ENCODE measurements around the gene ADGRG3. TPM values are rescaled to one million over a fixed set of nuclear protein-coding genes. Genes with fewer than 3 reads are reported as not detected.

The ADGRG3 gene
- total RNA-seq, 4 donors from 2014 or later = 0.71 TPM; not detected in 3

GRCh38 chr16:57643147-57643874 is 24.8 kb upstream of the ADGRG3 start:
- ATAC-seq (no peak), DNase-seq (no peak)
- TF ChIP-seq POLR2A (IDR thresholded peaks at IDR 0.05) (no peak), CTCF (IDR thresholded peaks at IDR 0.05 in 4 of 5, conservative IDR thresholded peaks at IDR 0.05 in 1 of 5) (no peak)
- no peak overlapping the region for H3K4me3 ChIP-seq
- no peaks in the 10 kb centered on the region for H3K36me3 ChIP-seq
- H3K9me3 ChIP-seq = no peaks in the 10 kb centered on the region
- intact Hi-C loops (cut with DNase I; ENCODE audit: low total_unique reads) (no loop called here), in situ Hi-C loops (cut with MboI; ENCODE audit: low sequenced_read_pairs in 4 of 4) (no loop called here)
- H3K27ac ChIP-seq = peak overlapping the region; percentile 25 to 80 (median 71)
- H3K27me3 ChIP-seq = no peaks in the 10 kb centered on the region
- peaks cover 0 to 6% of the 10 kb centered on the region in 2 donors for H3K4me1 ChIP-seq

GRCh38 chr16:57643910-57644309 is 24.2 kb upstream of the ADGRG3 start:
- ATAC-seq = no peak
- H3K27me3 ChIP-seq = no peaks in the 10 kb centered on the region
- in situ Hi-C loops (cut with MboI; ENCODE audit: low sequenced_read_pairs in 4 of 4) = no loop called here
- no peaks in the 10 kb centered on the region for H3K9me3 ChIP-seq
- TF ChIP-seq CTCF (IDR thresholded peaks at IDR 0.05 in 4 of 5, conservative IDR thresholded peaks at IDR 0.05 in 1 of 5) = no peak
- TF ChIP-seq POLR2A (IDR thresholded peaks at IDR 0.05) = no peak
- intact Hi-C loops (cut with DNase I; ENCODE audit: low total_unique reads) = no loop called here
- H3K36me3 ChIP-seq = no peaks in the 10 kb centered on the region
- no peak overlapping the region for H3K4me3 ChIP-seq
- H3K4me1 ChIP-seq = peaks cover 0 to 4% of the 10 kb centered on the region in 2 donors
- no peak for DNase-seq
- H3K27ac ChIP-seq = peak overlapping the region in 1 of 4 donors; percentile 74

- in situ Hi-C loops (cut with MboI; ENCODE audit: low sequenced_read_pairs in 4 of 4) = no loop called here
- TF ChIP-seq CTCF (IDR thresholded peaks at IDR 0.05 in 4 of 5, conservative IDR thresholded peaks at IDR 0.05 in 1 of 5) (no peak), POLR2A (IDR thresholded peaks at IDR 0.05) (no peak)
These were observed 23.6 kb upstream of the ADGRG3 start for GRCh38 chr16:57644383-57645014.

GRCh38 chr16:57645169-57645568 is 22.9 kb upstream of the ADGRG3 start:
- no peak for ATAC-seq
- TF ChIP-seq CTCF (IDR thresholded peaks at IDR 0.05 in 4 of 5, conservative IDR thresholded peaks at IDR 0.05 in 1 of 5) (no peak), POLR2A (IDR thresholded peaks at IDR 0.05) (no peak)
- in situ Hi-C loops (cut with MboI; ENCODE audit: low sequenced_read_pairs in 4 of 4) = no loop called here
- no peaks in the 10 kb centered on the region for H3K27me3 ChIP-seq
- peak overlapping the region in 1 of 4 donors; percentile 11 for H3K4me3 ChIP-seq
- peaks cover 0 to 4% of the 10 kb centered on the region in 2 donors for H3K4me1 ChIP-seq
- intact Hi-C loops (cut with DNase I; ENCODE audit: low total_unique reads) = loop anchor here (5.0 kb wide), 1 partner anchor 43 kb away; no protein-coding TSS in a partner anchor
- peak overlapping the region; percentile 24 to 77 (median 73) for H3K27ac ChIP-seq
- no peaks in the 10 kb centered on the region for H3K9me3 ChIP-seq
- DNase-seq = no peak
- H3K36me3 ChIP-seq = no peaks in the 10 kb centered on the region

More at GRCh38 chr16:57644383-57645014, 23.6 kb upstream of the ADGRG3 start:
- intact Hi-C loops (cut with DNase I; ENCODE audit: low total_unique reads) = loop anchor here (5.0 kb wide), 1 partner anchor 42 kb away; no protein-coding TSS in a partner anchor
- ATAC-seq (no peak), DNase-seq (no peak)
- Histone ChIP-seq H3K4me1 (peaks cover 0 to 4% of the 10 kb centered on the region in 2 donors), H3K4me3 (no peak overlapping the region), H3K27ac (peak overlapping the region in 1 of 4 donors; percentile 74), H3K9me3 (no peaks in the 10 kb centered on the region), H3K36me3 (no peaks in the 10 kb centered on the region), H3K27me3 (no peaks in the 10 kb centered on the region)

Measured in gastrocnemius medialis (tissue), 4 donors.